Measurements from ENCODE around the gene CEP162.
"Not testable (repeated sequence)": the region's sequence is repeated elsewhere in the genome, so short reads cannot be mapped to it uniquely, and the experiment has no call there.

Gene CEP162

GRCh38 chr6:84224251-84224650 lies 3.2 kb downstream of the CEP162 start:
- no peak for DNase-seq (ENCODE audit: low read depth in 2 of 2)

GRCh38 chr6:84223608-84224007 lies 3.8 kb downstream of the CEP162 start:
- DNase-seq (ENCODE audit: low read depth in 2 of 2): not testable (repeated sequence)

GRCh38 chr6:84222426-84222825 lies 5.0 kb downstream of the CEP162 start:
- no peak for DNase-seq (ENCODE audit: low read depth in 2 of 2)

GRCh38 chr6:84220809-84221409 lies 6.5 kb downstream of the CEP162 start:
- DNase-seq (ENCODE audit: low read depth in 2 of 2): no peak

- no peak for DNase-seq (ENCODE audit: low read depth in 2 of 2)
Measured at GRCh38 chr6:84218091-84218490, 9.4 kb downstream of the CEP162 start.

- no peak for DNase-seq (ENCODE audit: low read depth in 2 of 2)
Measured at GRCh38 chr6:84213217-84213616, 14.2 kb downstream of the CEP162 start.

GRCh38 chr6:84204011-84204410 lies 23.4 kb downstream of the CEP162 start:
- no peak for DNase-seq (ENCODE audit: low read depth in 2 of 2)

- DNase-seq (ENCODE audit: low read depth in 2 of 2): not testable (repeated sequence)
Measured at GRCh38 chr6:84199987-84200386, 27.5 kb downstream of the CEP162 start.

- DNase-seq (ENCODE audit: low read depth in 2 of 2): no peak
Measured at GRCh38 chr6:84197708-84198107, 29.7 kb downstream of the CEP162 start.

GRCh38 chr6:84193114-84193708 lies 34.2 kb downstream of the CEP162 start:
- DNase-seq (ENCODE audit: low read depth in 2 of 2): no peak

- DNase-seq (ENCODE audit: low read depth in 2 of 2): no peak
Measured at GRCh38 chr6:84191802-84192201, 35.6 kb downstream of the CEP162 start.

- DNase-seq (ENCODE audit: low read depth in 2 of 2): not testable (repeated sequence)
Measured at GRCh38 chr6:84189356-84189755, 38.1 kb downstream of the CEP162 start.

- DNase-seq (ENCODE audit: low read depth in 2 of 2): no peak
Measured at GRCh38 chr6:84183430-84183829, 44.0 kb downstream of the CEP162 start.

GRCh38 chr6:84182001-84182400 lies 45.4 kb downstream of the CEP162 start:
- no peak for DNase-seq (ENCODE audit: low read depth in 2 of 2)

GRCh38 chr6:84177241-84177640 lies 50.2 kb downstream of the CEP162 start:
- no peak for DNase-seq (ENCODE audit: low read depth in 2 of 2)

- no peak for DNase-seq (ENCODE audit: low read depth in 2 of 2)
Measured at GRCh38 chr6:84172574-84172973, 54.9 kb downstream of the CEP162 start.

GRCh38 chr6:84172080-84172479 lies 55.4 kb downstream of the CEP162 start:
- DNase-seq (ENCODE audit: low read depth in 2 of 2): no peak

GRCh38 chr6:84167457-84167856 lies 60.0 kb downstream of the CEP162 start:
- no peak for DNase-seq (ENCODE audit: low read depth in 2 of 2)

GRCh38 chr6:84166395-84166794 lies 61.0 kb downstream of the CEP162 start:
- DNase-seq (ENCODE audit: low read depth in 2 of 2): no peak

GRCh38 chr6:84164328-84164727 lies 63.1 kb downstream of the CEP162 start:
- DNase-seq (ENCODE audit: low read depth in 2 of 2): not testable (repeated sequence)

- DNase-seq (ENCODE audit: low read depth in 2 of 2): no peak
Measured at GRCh38 chr6:84161190-84161589, 66.3 kb downstream of the CEP162 start.

GRCh38 chr6:84156306-84156705 lies 71.1 kb downstream of the CEP162 start:
- DNase-seq (ENCODE audit: low read depth in 2 of 2): no peak

- no peak for DNase-seq (ENCODE audit: low read depth in 2 of 2)
Measured at GRCh38 chr6:84151669-84152068, 75.8 kb downstream of the CEP162 start.

GRCh38 chr6:84150705-84151104 lies 76.7 kb downstream of the CEP162 start:
- no peak for DNase-seq (ENCODE audit: low read depth in 2 of 2)
